ENCODE data around the gene SH3PXD2B.
"Not testable (repeated sequence)": the region's sequence is repeated elsewhere in the genome, so short reads cannot be mapped to it uniquely, and the experiment has no call there.

Gene SH3PXD2B

GRCh38 chr5:172291837-172292236, 162.5 kb downstream of the SH3PXD2B start:
- DNase-seq, result not testable (repeated sequence)

- no peak for DNase-seq
Measured at GRCh38 chr5:172288465-172288864, 165.9 kb downstream of the SH3PXD2B start.

GRCh38 chr5:172287140-172287539, 167.2 kb downstream of the SH3PXD2B start:
- not testable (repeated sequence) for DNase-seq

- DNase-seq, result peak; percentile 15
Measured at GRCh38 chr5:172285226-172286143, 168.8 kb downstream of the SH3PXD2B start.

- DNase-seq, result no peak
Measured at GRCh38 chr5:172284611-172284980, 169.7 kb downstream of the SH3PXD2B start.

GRCh38 chr5:172283862-172284610, 170.3 kb downstream of the SH3PXD2B start:
- DNase-seq, result peak; percentile 94

- DNase-seq, result peak; percentile 91
Measured at GRCh38 chr5:172283020-172283861, 171.1 kb downstream of the SH3PXD2B start, which contains the start of gene UBTD2. Gene UBTD2, minus strand, starts transcription at chr5:172283764. Its CDS starts 99 bp downstream, at chr5:172283665.

- DNase-seq, result peak; percentile 33
Measured at GRCh38 chr5:172282272-172283019, 171.9 kb downstream of the SH3PXD2B start.

GRCh38 chr5:172281346-172281745, 173.0 kb downstream of the SH3PXD2B start:
- DNase-seq, result peak; percentile 13

- DNase-seq, result peak; percentile 45
Measured at GRCh38 chr5:172280929-172281328, 173.4 kb downstream of the SH3PXD2B start.

- DNase-seq, result no peak
Measured at GRCh38 chr5:172280317-172280716, 174.0 kb downstream of the SH3PXD2B start.

- no peak for DNase-seq
Measured at GRCh38 chr5:172278356-172278755, 176.0 kb downstream of the SH3PXD2B start.

GRCh38 chr5:172276214-172276613, 178.1 kb downstream of the SH3PXD2B start:
- DNase-seq, result no peak
